WTC11 (cell line): Measurements from ENCODE around the gene XPO6.

ENCODE experiments used
- CBFB ChIP-seq: sonication (generic); formaldehyde crosslinking; IDR thresholded peaks from 2 replicates; pipeline ENCODE4 v1.8.1; 2022; ENCODE audit warnings: mild to moderate bottlenecking, low read depth, missing genetic modification reagents
- CTCF ChIP-seq: fragments of 200-600 bp; IDR thresholded peaks from 2 replicates; pipeline ENCODE4 v1.8.0; 2022; ENCODE audit warnings: antibody characterized with exemption

- no peak for TF ChIP-seq CTCF
- TF ChIP-seq CBFB (CRISPR knock-in tag) = no peak
These were observed 149.4 kb downstream of the XPO6 start for GRCh38 chr16:28062261-28062846.
